ENCODE results near the gene HOXA10. TPM values are rescaled to one million over a fixed set of nuclear protein-coding genes. Genes with fewer than 3 reads are reported as not detected.

HOXA10 gene
- polyA plus RNA-seq, 2 donors, result 0.09 to 0.16 TPM

DNA sequence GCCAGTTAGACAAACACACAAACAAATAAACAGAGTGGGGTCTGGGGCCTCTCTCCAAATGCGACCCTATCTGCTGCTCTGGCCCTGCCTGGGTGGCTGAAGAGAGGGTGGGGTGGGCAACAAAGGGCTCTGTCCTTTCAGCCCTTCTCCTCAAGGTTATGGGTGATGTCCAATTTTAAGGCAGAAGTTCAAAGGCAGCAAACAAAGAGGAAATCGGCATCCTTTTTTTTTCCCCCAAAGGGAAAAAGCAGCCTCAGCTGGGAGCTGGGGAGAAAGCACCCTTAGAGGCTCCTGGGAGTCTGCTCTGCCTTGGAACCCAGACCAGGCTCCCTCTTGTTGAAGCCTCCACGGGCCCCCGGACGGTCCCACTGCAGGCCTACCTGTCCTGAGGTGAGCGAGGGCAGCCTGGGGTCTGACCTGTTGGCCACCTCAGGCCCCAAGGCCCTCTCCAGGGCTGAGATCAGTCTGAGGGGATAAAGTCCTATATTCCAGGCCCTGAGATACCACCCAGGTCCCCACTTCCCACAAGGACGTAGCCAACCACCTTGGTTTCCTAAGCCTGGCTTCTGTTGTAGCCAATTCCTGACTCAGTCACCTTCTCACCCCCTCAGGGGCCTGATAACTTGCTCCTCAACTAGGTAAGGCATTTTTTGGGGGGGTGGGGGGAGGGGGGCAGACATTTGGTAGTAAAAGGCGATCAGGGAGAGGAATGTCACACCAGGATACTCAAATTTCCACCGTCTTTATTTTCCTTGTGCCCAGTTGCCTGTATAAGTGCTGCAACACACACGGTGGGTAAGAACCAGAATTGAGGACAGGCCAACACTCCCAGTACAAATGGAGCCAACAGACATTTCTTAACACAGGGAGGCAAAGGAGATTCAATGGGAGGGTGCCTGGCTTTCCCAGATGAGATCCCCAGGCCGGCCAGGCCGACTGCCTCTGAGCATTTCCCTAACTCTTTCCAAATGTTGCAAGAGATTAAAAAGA, 6.6 kb upstream of the HOXA10 start:
- peaks cover 0 to 3% of the 10 kb centered on the region in 2 donors for H3K9me3 ChIP-seq (ENCODE audit: control insufficient read depth in 2 of 2, insufficient read depth in 1 of 2, low read depth in 1 of 2, low read length in 1 of 2)
- H3K27ac ChIP-seq (ENCODE audit: low read depth in 2 of 2, low read length in 1 of 2), result no peak overlapping the region
- H3K36me3 ChIP-seq (ENCODE audit: control insufficient read depth in 2 of 2, insufficient read depth in 2 of 2, low read length in 1 of 2), result no peaks in the 10 kb centered on the region
- H3K4me3 ChIP-seq (ENCODE audit: low read depth in 1 of 2, low read length in 2 of 2), result no peak overlapping the region
- 58 to 79% methylated on average over 12 of the region's 12 CpGs for WGBS, 2 donors
- peaks cover 14 to 48% of the 10 kb centered on the region in 2 donors for H3K27me3 ChIP-seq (ENCODE audit: control insufficient read depth in 1 of 2, insufficient read depth in 2 of 2, low read length in 2 of 2)
- peaks cover 3 to 14% of the 10 kb centered on the region in 2 donors for H3K4me1 ChIP-seq (ENCODE audit: control insufficient read depth in 2 of 2, insufficient read depth in 2 of 2, low read length in 1 of 2)

DNA sequence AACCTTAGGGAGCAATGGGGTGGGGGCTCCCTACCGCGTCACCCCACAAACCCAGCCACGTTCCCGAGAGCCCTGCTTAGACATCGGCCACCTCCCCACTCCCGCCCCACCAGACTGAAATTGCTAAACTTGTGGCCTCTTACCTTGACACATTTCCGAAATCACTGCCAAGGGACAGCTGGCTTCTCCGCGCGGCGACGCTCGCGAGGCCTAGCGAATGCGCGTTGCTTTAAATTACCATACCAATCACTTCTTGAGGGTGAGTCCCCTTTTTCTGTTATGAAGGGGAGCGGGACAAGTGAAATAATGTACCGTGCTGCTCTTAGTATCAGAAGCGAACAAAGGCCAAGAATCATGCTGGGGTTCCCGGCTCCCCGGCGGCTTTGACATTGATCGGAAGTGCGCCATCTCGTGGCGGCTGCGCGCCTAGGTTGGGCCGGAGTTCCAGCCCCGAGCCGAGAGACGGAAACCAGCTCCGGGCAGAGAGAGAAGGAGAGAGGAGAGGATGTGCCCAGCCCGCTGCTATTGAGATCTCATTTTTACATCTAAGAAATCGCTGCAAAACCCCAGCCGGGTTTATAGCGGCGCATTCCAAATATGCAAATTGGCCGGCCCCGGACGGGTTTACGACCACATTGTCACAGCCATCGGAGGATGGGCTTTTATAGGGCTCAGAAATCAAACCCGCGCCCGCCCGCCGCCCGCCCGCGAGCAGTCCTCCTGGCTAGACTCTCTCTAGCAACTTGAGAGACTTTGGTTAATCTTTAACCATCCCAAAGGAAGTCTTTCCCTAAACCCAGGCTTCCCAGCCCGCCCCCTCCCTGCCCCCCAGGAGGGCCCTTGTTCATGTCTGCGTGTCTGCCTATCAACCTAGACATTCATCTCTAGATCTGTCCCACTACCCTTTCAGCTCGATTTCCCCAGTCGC, 5.6 kb upstream of the HOXA10 start:
- H3K36me3 ChIP-seq (ENCODE audit: control insufficient read depth in 2 of 2, insufficient read depth in 2 of 2, low read length in 1 of 2), result no peaks in the 10 kb centered on the region
- peaks cover 14 to 44% of the 10 kb centered on the region in 2 donors for H3K27me3 ChIP-seq (ENCODE audit: control insufficient read depth in 1 of 2, insufficient read depth in 2 of 2, low read length in 2 of 2)
- peaks cover 0 to 2% of the 10 kb centered on the region in 2 donors for H3K9me3 ChIP-seq (ENCODE audit: control insufficient read depth in 2 of 2, insufficient read depth in 1 of 2, low read depth in 1 of 2, low read length in 1 of 2)
- H3K27ac ChIP-seq (ENCODE audit: low read depth in 2 of 2, low read length in 1 of 2), result no peak overlapping the region
- H3K4me3 ChIP-seq (ENCODE audit: low read depth in 1 of 2, low read length in 2 of 2), result peak overlapping the region in 1 of 2 donors; percentile 1
- 15 to 18% methylated on average over 56 of the region's 56 CpGs for WGBS, 2 donors
- peaks cover 3 to 8% of the 10 kb centered on the region in 2 donors for H3K4me1 ChIP-seq (ENCODE audit: control insufficient read depth in 2 of 2, insufficient read depth in 2 of 2, low read length in 1 of 2)

DNA sequence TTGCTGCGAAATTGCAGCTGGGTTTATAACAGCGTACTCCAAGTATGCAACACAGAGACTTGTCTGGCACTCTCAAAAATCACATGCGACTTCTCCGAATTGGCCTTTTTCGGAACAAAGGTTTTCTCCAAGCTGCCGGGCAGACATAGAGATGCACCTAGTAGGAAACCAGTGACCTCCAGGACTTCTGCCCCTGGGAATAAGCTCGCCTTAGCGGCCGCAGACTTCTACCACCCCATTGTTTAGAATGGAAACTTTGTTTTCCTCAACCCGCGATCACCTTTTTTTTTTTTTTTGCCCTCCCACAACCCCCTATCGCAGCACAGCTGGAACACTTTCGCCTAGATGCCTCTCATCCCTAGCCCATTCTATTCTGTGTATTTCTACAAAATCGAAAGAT, 4.9 kb upstream of the HOXA10 start:
- Histone ChIP-seq H3K27me3 (ENCODE audit: control insufficient read depth in 1 of 2, insufficient read depth in 2 of 2, low read length in 2 of 2) (peaks cover 14 to 44% of the 10 kb centered on the region in 2 donors), H3K36me3 (ENCODE audit: control insufficient read depth in 2 of 2, insufficient read depth in 2 of 2, low read length in 1 of 2) (no peaks in the 10 kb centered on the region), H3K4me1 (ENCODE audit: control insufficient read depth in 2 of 2, insufficient read depth in 2 of 2, low read length in 1 of 2) (peaks cover 3 to 4% of the 10 kb centered on the region in 2 donors), H3K9me3 (ENCODE audit: control insufficient read depth in 2 of 2, insufficient read depth in 1 of 2, low read depth in 1 of 2, low read length in 1 of 2) (no peaks in the 10 kb centered on the region), H3K4me3 (ENCODE audit: low read depth in 1 of 2, low read length in 2 of 2) (no peak overlapping the region), H3K27ac (ENCODE audit: low read depth in 2 of 2, low read length in 1 of 2) (no peak overlapping the region)
- 50 to 63% methylated on average over 12 to 14 of the region's 14 CpGs for WGBS, 2 donors

DNA sequence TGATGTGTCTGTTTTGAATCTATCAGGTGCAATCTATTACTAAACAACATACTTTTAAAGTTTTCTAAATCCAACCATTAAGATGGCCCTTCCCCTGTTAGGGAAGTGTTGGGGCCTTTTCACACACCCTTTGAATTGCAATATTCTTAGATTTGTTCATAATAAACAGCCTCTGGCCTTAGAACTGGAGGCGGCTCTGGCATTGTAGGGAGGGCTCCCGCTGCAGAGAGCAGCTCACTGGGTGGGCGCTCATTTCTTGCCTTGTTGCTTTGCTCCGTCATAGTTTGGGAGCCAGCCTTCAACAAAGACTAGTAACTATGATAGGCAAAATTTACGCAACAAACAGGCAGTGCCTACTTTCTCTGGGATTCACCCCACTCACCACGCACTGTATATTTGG, 4.2 kb upstream of the HOXA10 start:
- H3K27me3 ChIP-seq (ENCODE audit: control insufficient read depth in 1 of 2, insufficient read depth in 2 of 2, low read length in 2 of 2), result peaks cover 14 to 42% of the 10 kb centered on the region in 2 donors
- H3K27ac ChIP-seq (ENCODE audit: low read depth in 2 of 2, low read length in 1 of 2), result no peak overlapping the region
- no peaks in the 10 kb centered on the region for H3K9me3 ChIP-seq (ENCODE audit: control insufficient read depth in 2 of 2, insufficient read depth in 1 of 2, low read depth in 1 of 2, low read length in 1 of 2)
- WGBS, 2 donors, result 83 to 92% methylated on average over 6 of the region's 6 CpGs
- no peaks in the 10 kb centered on the region for H3K36me3 ChIP-seq (ENCODE audit: control insufficient read depth in 2 of 2, insufficient read depth in 2 of 2, low read length in 1 of 2)
- H3K4me3 ChIP-seq (ENCODE audit: low read depth in 1 of 2, low read length in 2 of 2), result no peak overlapping the region
- peaks cover 2 to 4% of the 10 kb centered on the region in 2 donors for H3K4me1 ChIP-seq (ENCODE audit: control insufficient read depth in 2 of 2, insufficient read depth in 2 of 2, low read length in 1 of 2)

DNA sequence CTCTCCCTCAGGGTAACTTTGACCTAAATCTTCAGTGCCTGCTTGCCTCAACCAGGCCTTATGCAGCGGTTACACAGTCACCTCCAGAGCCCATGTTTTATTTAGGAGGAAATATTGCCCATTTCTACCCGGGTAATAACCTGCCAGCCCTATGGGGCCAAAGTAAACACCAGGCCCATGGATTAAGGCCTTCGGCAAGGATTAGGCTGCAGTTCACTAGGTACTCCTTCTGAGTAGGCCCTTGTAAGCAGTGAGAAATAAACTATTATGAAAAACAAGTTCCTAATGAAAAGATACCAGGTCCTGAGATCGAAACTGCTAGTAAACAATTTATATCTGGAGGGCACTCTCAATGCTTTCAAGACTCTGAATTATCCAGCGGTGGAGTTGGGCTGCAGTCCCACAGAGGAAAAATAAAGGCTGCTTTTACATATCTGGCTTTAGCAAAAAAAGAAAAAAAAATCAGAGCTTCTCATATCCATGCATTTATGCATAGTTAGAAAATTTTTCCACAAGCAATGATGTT, 3.7 kb upstream of the HOXA10 start:
- peaks cover 14 to 44% of the 10 kb centered on the region in 2 donors for H3K27me3 ChIP-seq (ENCODE audit: control insufficient read depth in 1 of 2, insufficient read depth in 2 of 2, low read length in 2 of 2)
- H3K36me3 ChIP-seq (ENCODE audit: control insufficient read depth in 2 of 2, insufficient read depth in 2 of 2, low read length in 1 of 2), result no peaks in the 10 kb centered on the region
- H3K9me3 ChIP-seq (ENCODE audit: control insufficient read depth in 2 of 2, insufficient read depth in 1 of 2, low read depth in 1 of 2, low read length in 1 of 2), result no peaks in the 10 kb centered on the region
- H3K4me1 ChIP-seq (ENCODE audit: control insufficient read depth in 2 of 2, insufficient read depth in 2 of 2, low read length in 1 of 2), result peaks cover under 1 to 8% of the 10 kb centered on the region in 2 donors
- H3K27ac ChIP-seq (ENCODE audit: low read depth in 2 of 2, low read length in 1 of 2), result no peak overlapping the region
- no peak overlapping the region for H3K4me3 ChIP-seq (ENCODE audit: low read depth in 1 of 2, low read length in 2 of 2)
- 79 to 84% methylated on average over 5 of the region's 5 CpGs for WGBS, 2 donors

DNA sequence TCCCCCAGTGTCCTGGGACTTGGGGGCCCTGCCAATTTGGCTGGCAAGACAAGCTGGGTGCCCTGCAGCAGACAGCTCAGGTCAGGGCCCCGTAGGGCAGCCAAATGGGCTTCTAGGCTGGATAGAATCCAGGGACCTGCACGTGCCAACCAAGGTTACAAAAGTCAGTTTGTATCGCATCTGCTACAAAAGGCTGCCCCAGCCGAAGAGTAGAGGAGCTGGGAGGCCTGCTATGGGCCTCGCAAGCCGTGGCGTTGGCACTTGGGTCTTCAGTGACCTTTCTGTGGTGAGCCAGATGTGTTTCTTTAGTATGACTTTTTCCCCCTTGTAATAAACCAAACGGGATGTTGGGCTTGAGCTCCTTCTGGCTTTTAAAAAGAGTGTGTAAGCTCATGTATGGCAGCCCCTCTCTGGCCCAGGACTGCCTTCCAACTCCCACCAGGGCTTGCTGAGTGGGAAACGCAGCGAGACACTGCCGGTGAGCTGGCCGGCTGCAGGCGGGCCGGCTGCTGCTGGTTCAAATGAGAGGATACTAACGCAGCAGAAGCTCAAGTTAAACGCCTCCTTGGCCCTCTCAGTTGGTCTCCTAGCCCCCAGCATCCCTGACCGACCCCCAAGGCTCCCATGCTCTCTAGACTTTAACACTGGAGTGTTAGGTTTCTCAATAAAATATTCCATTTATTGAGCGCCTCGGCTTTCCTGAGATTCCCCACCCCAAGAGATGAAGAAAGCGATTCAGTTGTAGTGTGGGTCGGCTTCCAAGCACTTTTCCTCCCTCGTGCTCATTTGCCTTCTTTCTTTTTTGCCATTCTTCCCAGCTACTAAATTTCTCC, 3.1 kb upstream of the HOXA10 start:
- 70 to 88% methylated on average over 22 of the region's 22 CpGs for WGBS, 2 donors
- H3K4me1 ChIP-seq (ENCODE audit: control insufficient read depth in 2 of 2, insufficient read depth in 2 of 2, low read length in 1 of 2), result peaks cover 2 to 9% of the 10 kb centered on the region in 2 donors
- no peak overlapping the region for H3K27ac ChIP-seq (ENCODE audit: low read depth in 2 of 2, low read length in 1 of 2)
- H3K9me3 ChIP-seq (ENCODE audit: control insufficient read depth in 2 of 2, insufficient read depth in 1 of 2, low read depth in 1 of 2, low read length in 1 of 2), result no peaks in the 10 kb centered on the region
- peaks cover 14 to 46% of the 10 kb centered on the region in 2 donors for H3K27me3 ChIP-seq (ENCODE audit: control insufficient read depth in 1 of 2, insufficient read depth in 2 of 2, low read length in 2 of 2)
- H3K4me3 ChIP-seq (ENCODE audit: low read depth in 1 of 2, low read length in 2 of 2), result no peak overlapping the region
- H3K36me3 ChIP-seq (ENCODE audit: control insufficient read depth in 2 of 2, insufficient read depth in 2 of 2, low read length in 1 of 2), result no peaks in the 10 kb centered on the region

DNA sequence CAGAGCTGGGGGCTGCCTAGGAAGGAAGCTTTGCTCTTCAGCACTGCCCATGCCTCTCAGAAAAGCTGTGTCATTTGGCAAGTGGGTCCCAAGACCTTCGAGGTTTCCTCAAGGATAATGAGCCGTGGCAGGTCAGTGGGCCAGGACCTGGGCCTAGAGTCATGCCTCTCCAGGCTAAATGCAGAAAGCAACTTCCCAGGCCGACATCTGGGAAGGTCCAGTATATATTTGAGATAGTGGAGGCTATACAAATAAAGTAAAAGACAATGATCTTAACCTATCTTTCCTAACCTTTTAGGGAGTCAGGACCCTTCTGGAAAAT, 2.4 kb upstream of the HOXA10 start:
- Histone ChIP-seq H3K4me3 (ENCODE audit: low read depth in 1 of 2, low read length in 2 of 2) (no peak overlapping the region), H3K4me1 (ENCODE audit: control insufficient read depth in 2 of 2, insufficient read depth in 2 of 2, low read length in 1 of 2) (peaks cover 2 to 9% of the 10 kb centered on the region in 2 donors), H3K36me3 (ENCODE audit: control insufficient read depth in 2 of 2, insufficient read depth in 2 of 2, low read length in 1 of 2) (no peaks in the 10 kb centered on the region), H3K27me3 (ENCODE audit: control insufficient read depth in 1 of 2, insufficient read depth in 2 of 2, low read length in 2 of 2) (peaks cover 10 to 46% of the 10 kb centered on the region in 2 donors), H3K9me3 (ENCODE audit: control insufficient read depth in 2 of 2, insufficient read depth in 1 of 2, low read depth in 1 of 2, low read length in 1 of 2) (no peaks in the 10 kb centered on the region), H3K27ac (ENCODE audit: low read depth in 2 of 2, low read length in 1 of 2) (no peak overlapping the region)
- 87 to 90% methylated on average over 3 of the region's 3 CpGs for WGBS, 2 donors

DNA sequence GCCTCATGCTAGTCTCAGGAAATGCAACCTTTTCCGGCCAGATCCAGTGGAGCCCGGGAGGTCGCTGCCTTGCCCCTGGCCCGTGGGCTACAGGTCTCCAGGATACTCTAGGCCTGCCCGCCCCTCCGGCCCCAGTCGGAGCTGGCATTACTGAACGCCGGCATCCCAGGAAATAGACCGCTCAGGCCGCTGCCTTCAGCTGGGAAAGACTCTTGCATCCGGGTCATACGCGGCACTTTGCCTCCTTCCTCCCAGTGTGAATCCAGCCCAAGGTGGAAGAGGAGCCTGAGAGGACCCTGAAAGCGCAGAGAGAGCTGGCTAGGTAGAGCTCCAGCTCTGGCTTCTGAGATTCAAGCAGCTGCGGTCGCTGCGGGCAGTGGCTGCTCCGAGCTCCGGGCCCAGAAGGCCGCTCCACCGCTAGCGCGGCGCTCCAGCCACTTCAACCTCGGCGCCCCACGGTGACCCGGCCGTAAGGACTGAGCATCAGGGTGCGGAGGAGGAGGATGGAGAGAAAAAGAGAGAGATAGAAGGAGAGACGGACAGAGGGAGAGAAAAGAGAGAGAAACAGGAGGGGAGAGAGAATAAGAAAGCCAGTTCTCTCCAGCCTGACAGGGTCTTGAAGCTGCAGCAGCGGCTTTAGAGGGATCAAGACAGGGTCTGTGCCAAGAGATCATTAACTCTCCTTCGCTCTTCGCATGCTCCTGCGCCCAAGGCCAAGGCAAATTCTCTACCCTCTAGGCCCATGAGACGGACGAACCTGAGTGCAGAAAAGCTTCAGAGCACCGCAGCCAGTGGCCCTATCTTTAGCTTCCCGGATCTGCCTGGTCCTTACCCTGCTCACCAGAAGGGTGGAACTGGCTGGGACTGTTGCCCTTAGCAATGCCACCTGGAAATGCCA, 1.8 kb upstream of the HOXA10 start:
- WGBS, 2 donors, result 57 to 78% methylated on average over 40 of the region's 40 CpGs
- H3K27ac ChIP-seq (ENCODE audit: low read depth in 2 of 2, low read length in 1 of 2), result no peak overlapping the region
- no peaks in the 10 kb centered on the region for H3K36me3 ChIP-seq (ENCODE audit: control insufficient read depth in 2 of 2, insufficient read depth in 2 of 2, low read length in 1 of 2)
- no peak overlapping the region for H3K4me3 ChIP-seq (ENCODE audit: low read depth in 1 of 2, low read length in 2 of 2)
- H3K4me1 ChIP-seq (ENCODE audit: control insufficient read depth in 2 of 2, insufficient read depth in 2 of 2, low read length in 1 of 2), result peaks cover 2 to 9% of the 10 kb centered on the region in 2 donors
- no peaks in the 10 kb centered on the region for H3K9me3 ChIP-seq (ENCODE audit: control insufficient read depth in 2 of 2, insufficient read depth in 1 of 2, low read depth in 1 of 2, low read length in 1 of 2)
- peaks cover 9 to 51% of the 10 kb centered on the region in 2 donors for H3K27me3 ChIP-seq (ENCODE audit: control insufficient read depth in 1 of 2, insufficient read depth in 2 of 2, low read length in 2 of 2)
